Colonic mucosa (tissue), 4 donors: ENCODE measurements around the gene VDAC1. TPM values are rescaled to one million over a fixed set of nuclear protein-coding genes. Genes with fewer than 3 reads are reported as not detected.
"Not testable (repeated sequence)": the region's sequence is repeated elsewhere in the genome, so short reads cannot be mapped to it uniquely, and the experiment has no call there.

Source experiments
- DNase-seq: peaks from one replicate; pipeline ENCODE4 v3.0.0-alpha.2; 2020
- H3K27ac ChIP-seq: fragments of 200-600 bp; one replicate; pipeline ENCODE4 v1.8.0; 2021
- H3K27me3 ChIP-seq: fragments of 200-600 bp; one replicate; pipeline ENCODE4 v1.8.0; 2021
- H3K36me3 ChIP-seq: fragments of 200-600 bp; one replicate; pipeline ENCODE4 v1.8.0; 2021
- H3K4me1 ChIP-seq: fragments of 200-600 bp; one replicate; pipeline ENCODE4 v1.8.0; 2021; ENCODE audit warnings: mild to moderate bottlenecking
- H3K4me3 ChIP-seq: fragments of 200-600 bp; one replicate; pipeline ENCODE4 v1.8.0; 2021
- H3K9ac ChIP-seq, 2 donors: one replicate each; pipeline ENCODE4 v1.7.0; 2013; ENCODE audit warnings: control low read depth in 2 of 2, low read depth in 2 of 2, low read length in 2 of 2
- H3K9me3 ChIP-seq: fragments of 200-600 bp; one replicate; pipeline ENCODE4 v1.8.0; 2021
- CTCF ChIP-seq: fragments of 200-600 bp; IDR thresholded peaks from one replicate; pipeline ENCODE4 v1.8.0; 2022; ENCODE audit warnings: antibody characterized with exemption, mild to moderate bottlenecking
- intact Hi-C: fragments of 100-400 bp; cut with DNase I; formaldehyde crosslinking; loops from one replicate; pipeline ENCODE4 v1.14.1; 2022
- total RNA-seq, 2 donors: library from RNA; stranded (reverse); fragmentation: NEBNext Ultra II Directional in 1 of 2; extraction: Animal tissue kit (Norgen Biotek cat#: 25700) in 1 of 2; gene quantifications; one replicate each; pipeline ENCODE4 v1.2.1, GENCODE V29; 2021
- donor health status: healthy.
- donor health status: DM: no; HTN: no; CAD: no.
- donor health status: DM: no; HTN: no; CAD: no.

The VDAC1 gene
- total RNA-seq, 2 donors from 2014 or later, result 297 to 306 TPM

GRCh38 chr5:133962801-133963476, 41.8 kb downstream of the VDAC1 start:
- H3K9ac ChIP-seq, result no peak overlapping the region

GRCh38 chr5:133962131-133962530, 42.6 kb downstream of the VDAC1 start:
- peaks cover 3% of the 10 kb centered on the region for H3K4me1 ChIP-seq
- no peaks in the 10 kb centered on the region for H3K27me3 ChIP-seq
- H3K4me3 ChIP-seq, result no peak overlapping the region
- no peaks in the 10 kb centered on the region for H3K9me3 ChIP-seq
- intact Hi-C loops, result no loop called here
- no peak overlapping the region for H3K9ac ChIP-seq
- no peak for DNase-seq
- H3K36me3 ChIP-seq, result no peaks in the 10 kb centered on the region
- no peak overlapping the region for H3K27ac ChIP-seq
- no peak for TF ChIP-seq CTCF

More at GRCh38 chr5:133962801-133963476, 41.8 kb downstream of the VDAC1 start:
- H3K27me3 ChIP-seq, result no peaks in the 10 kb centered on the region
- TF ChIP-seq CTCF, result no peak
- no peak for DNase-seq
- intact Hi-C loops, result no loop called here
- no peak overlapping the region for H3K27ac ChIP-seq
- no peak overlapping the region for H3K4me3 ChIP-seq
- peaks cover 7% of the 10 kb centered on the region for H3K4me1 ChIP-seq
- H3K36me3 ChIP-seq, result no peaks in the 10 kb centered on the region
- H3K9me3 ChIP-seq, result no peaks in the 10 kb centered on the region

DNA sequence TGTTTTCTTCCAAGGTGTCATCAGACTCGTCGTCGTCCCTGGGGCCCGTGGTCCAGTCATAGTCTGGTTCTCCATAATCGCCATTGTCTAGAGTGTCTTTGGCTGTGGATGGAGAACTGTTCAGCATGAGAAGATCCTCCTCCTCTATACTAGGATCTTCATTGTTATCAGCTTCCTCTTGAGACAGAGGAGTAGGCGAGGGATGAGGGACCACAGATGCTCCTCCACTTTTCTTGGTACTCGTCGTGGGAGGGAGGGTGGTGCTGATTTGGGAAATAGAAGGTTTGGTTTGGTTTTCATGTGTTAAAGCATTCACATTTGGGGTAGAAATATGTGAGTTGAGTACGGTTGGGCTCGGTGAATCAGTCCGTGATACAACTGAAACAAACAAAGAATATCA, 45.1 kb downstream of the VDAC1 start:
- TF ChIP-seq CTCF, result no peak
- no peaks in the 10 kb centered on the region for H3K9me3 ChIP-seq
- DNase-seq, result no peak
- H3K4me3 ChIP-seq, result no peak overlapping the region
- no peaks in the 10 kb centered on the region for H3K27me3 ChIP-seq
- intact Hi-C loops, result no loop called here
- no peaks in the 10 kb centered on the region for H3K36me3 ChIP-seq
- H3K4me1 ChIP-seq, result no peaks in the 10 kb centered on the region
- no peak overlapping the region for H3K9ac ChIP-seq
- no peak overlapping the region for H3K27ac ChIP-seq

GRCh38 chr5:133957591-133957990, 47.2 kb downstream of the VDAC1 start:
- DNase-seq, result no peak
- Histone ChIP-seq H3K4me1 (no peaks in the 10 kb centered on the region), H3K9me3 (no peaks in the 10 kb centered on the region), H3K27me3 (no peaks in the 10 kb centered on the region), H3K36me3 (no peaks in the 10 kb centered on the region), H3K27ac (no peak overlapping the region), H3K9ac (no peak overlapping the region), H3K4me3 (no peak overlapping the region)
- intact Hi-C loops, result no loop called here
- TF ChIP-seq CTCF, result no peak

GRCh38 chr5:133957080-133957479, 47.7 kb downstream of the VDAC1 start:
- Histone ChIP-seq H3K27ac (no peak overlapping the region), H3K9me3 (no peaks in the 10 kb centered on the region), H3K9ac (no peak overlapping the region), H3K4me1 (no peaks in the 10 kb centered on the region), H3K36me3 (no peaks in the 10 kb centered on the region), H3K27me3 (no peaks in the 10 kb centered on the region), H3K4me3 (no peak overlapping the region)
- no peak for DNase-seq
- TF ChIP-seq CTCF, result no peak
- intact Hi-C loops, result no loop called here

- DNase-seq, H3K36me3 ChIP-seq, H3K4me3 ChIP-seq, H3K27me3 ChIP-seq, intact Hi-C loops, H3K9me3 ChIP-seq, H3K4me1 ChIP-seq, H3K9ac ChIP-seq, H3K27ac ChIP-seq: not testable (repeated sequence)
Observed at GRCh38 chr5:133956196-133956595, 48.6 kb downstream of the VDAC1 start.
